HG02623 (cell line): ENCODE measurements around the gene WASHC4.

ENCODE experiments used
- ATAC-seq: cut with Tn5 transposase; IDR thresholded peaks from one replicate; pipeline ENCODE4 v1.9.1; 2021; ENCODE audit warnings: moderate library complexity; ENCODE audit not compliant: unreplicated experiment

WASHC4 gene, protein sequence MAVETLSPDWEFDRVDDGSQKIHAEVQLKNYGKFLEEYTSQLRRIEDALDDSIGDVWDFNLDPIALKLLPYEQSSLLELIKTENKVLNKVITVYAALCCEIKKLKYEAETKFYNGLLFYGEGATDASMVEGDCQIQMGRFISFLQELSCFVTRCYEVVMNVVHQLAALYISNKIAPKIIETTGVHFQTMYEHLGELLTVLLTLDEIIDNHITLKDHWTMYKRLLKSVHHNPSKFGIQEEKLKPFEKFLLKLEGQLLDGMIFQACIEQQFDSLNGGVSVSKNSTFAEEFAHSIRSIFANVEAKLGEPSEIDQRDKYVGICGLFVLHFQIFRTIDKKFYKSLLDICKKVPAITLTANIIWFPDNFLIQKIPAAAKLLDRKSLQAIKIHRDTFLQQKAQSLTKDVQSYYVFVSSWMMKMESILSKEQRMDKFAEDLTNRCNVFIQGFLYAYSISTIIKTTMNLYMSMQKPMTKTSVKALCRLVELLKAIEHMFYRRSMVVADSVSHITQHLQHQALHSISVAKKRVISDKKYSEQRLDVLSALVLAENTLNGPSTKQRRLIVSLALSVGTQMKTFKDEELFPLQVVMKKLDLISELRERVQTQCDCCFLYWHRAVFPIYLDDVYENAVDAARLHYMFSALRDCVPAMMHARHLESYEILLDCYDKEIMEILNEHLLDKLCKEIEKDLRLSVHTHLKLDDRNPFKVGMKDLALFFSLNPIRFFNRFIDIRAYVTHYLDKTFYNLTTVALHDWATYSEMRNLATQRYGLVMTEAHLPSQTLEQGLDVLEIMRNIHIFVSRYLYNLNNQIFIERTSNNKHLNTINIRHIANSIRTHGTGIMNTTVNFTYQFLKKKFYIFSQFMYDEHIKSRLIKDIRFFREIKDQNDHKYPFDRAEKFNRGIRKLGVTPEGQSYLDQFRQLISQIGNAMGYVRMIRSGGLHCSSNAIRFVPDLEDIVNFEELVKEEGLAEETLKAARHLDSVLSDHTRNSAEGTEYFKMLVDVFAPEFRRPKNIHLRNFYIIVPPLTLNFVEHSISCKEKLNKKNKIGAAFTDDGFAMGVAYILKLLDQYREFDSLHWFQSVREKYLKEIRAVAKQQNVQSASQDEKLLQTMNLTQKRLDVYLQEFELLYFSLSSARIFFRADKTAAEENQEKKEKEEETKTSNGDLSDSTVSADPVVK

DNA sequence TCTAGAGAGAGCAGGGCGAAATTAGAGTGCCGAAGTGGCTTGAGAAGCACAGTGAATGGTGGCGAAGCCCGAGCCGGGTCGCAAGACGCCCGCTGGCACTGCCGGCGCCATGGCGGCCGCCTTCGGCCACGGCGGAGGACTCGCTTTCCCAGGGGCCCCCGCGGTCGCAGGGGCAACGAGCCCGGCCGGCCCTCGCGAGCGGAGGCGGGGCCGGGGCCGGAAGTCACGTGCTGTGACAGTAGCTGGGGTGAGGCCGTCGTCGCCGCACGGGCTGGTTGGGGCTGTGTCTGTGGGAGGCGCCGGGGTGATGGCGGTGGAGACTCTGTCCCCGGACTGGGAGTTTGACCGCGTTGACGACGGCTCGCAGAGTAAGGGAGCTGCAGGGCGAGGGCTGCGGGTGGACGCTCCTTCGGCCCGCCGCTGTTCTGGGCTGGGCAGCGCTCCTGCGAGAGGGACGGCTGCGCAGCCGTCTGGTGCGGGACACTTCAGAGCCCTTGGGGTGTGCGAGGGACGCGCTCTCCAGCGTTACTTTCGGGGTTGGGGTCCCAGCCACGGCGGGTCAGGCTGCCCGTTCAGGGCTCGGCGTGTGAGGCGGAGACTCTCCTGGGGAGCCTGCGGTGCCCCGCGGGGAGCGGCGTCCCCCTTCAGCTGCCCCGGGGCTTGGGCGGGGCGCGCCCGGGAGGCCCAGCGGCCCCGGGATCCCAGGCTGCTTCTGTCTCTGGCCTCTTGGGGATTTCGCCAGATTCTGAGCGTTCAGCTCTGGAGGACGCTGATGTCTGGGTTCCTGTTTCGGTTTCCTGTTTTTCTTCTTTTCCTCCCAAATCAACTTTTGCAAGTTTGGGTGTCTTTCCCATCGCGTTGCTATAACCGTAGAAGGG lies at the start of gene WASHC4:
TSS of gene WASHC4 (plus strand) at position 238 of the 878 bp plus-strand sequence. CDS start at position 308, 70 bp downstream.
- peak; percentile 85 for ATAC-seq

DNA sequence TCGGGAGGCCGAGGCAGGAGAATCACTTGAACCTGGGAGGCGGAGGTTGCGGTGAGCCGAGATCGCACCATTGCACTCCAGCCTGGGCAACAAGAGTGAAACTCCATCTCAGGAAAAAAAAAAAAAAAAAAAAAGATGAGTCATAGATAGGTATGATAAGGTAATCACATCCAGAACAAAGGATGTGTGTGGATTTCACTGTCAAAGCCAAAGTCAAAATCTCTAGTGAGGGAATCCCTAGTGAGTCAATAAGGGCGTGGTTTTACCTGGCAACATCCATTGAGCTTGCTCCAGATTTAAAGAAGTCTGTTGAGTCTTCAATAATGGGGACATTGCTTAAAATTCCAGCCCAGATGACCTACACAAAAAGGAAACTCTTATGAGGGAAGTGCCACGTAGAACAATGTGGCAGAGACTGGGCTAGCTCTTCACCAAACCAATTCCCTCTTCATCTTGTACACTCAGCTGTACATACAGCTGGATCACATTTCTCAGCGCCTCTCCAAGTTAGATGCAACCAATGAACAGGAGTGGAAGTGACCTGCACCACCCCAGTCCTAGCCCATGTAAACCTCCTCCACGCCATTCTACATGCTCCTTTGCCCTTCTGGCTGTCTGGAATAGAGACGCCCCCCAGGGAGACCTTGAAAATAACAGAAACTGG lies 46.7 kb upstream of the WASHC4 start:
- no peak for ATAC-seq

DNA sequence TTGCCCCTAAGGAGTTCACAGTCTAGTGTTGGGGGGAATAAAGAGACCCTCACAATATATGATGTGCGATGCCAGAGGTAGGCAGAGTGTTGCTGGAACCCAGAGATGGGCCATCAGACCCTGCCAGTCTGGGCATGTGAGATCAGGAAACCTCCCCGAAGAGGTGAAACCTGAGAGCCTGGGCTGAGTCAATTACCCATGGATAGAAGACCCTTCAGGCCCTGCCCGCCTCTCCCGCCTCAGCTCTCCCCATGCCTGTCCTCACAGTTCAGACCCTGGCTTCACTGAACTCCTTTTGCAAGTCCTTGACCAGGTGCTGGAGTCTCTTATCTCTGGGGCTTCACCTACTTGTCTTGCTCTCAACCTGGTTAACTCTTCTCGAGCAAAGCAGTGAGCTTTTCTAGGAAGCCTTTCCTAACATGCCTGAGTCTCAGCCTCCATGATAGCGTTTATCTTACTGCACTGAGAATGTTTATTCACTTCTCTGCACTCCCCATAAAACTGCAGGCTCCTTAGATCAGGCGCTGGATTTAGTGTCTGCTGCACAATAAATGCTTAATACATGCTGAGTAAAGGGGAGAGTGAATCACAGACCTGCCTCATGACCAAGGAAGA lies 42.9 kb upstream of the WASHC4 start:
- ATAC-seq = no peak

DNA sequence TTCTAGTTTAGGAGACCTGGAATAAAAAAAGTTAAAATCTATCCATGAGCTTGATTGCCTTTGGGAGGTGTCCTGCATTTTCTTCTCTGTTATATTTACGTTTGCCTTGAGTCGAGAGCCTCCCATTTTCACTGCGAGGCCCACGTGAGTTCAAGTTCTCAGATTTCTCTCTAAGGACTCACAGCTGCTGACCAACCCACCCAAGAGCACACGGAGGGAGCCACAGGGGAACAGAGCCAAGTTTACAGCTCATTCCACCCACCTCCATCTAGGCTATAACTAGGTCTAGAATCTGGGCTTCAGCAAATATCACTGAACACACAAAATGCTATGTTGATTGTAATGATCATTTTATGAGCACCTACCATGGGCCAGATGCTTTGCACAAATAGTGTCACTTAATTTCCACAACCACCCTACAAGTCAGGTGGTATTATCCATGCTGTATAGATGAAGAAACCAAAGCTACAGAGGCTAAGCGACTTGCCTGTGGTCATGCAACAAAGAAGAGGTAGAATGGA lies 40.0 kb upstream of the WASHC4 start:
- no peak for ATAC-seq

DNA sequence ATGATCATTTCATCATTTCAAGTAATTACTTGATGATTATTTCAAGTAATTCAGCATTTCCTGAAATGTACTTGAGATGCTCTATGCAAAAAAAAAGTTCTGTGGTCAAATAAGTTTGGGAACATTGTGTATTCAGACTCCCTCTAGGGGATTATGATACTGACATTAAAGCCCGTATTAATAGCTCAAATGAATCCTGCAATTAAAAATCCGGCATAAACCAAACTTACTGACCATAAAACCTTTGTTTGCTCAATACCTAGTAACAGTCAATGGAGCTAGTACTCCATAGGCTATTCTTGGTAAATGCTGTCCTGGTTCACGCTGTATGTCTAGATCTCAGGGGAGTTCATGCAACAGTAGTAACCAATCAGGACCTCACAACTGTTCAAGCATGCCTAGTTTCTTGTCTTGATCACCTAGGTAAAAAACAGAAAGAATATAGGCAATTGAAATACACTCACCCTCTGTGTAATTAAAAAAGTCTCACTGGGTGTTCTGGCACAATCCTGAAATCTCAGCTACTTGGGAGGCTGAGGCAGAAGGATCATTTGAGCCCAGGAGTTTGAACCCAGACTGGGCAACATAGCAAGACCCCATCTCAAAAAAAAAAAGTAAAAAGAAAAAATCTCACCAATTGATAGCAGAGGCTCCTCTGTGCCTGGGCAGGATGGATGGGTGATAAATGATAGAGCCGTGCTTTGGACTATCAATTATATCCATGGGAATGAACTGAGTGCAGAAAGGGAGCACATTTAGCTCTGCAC lies 37.4 kb upstream of the WASHC4 start:
- no peak for ATAC-seq

DNA sequence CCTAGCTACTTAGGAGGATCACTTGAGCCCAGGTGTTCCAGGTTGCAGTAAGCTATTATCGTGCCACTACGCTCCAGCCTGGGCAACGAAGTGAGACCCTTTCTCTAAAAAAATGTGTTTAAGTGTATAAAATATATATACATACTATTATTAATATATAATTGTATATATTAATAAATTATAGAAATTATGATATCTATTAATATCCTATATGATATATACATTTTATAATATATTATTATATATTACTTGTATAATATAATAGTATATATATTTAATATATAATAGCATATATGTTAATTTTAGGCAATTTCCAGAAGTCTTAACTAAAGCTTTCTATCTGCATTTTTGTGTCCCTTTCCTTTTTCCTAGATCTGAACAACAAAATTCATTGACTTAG lies 35.5 kb upstream of the WASHC4 start:
- ATAC-seq = no peak

DNA sequence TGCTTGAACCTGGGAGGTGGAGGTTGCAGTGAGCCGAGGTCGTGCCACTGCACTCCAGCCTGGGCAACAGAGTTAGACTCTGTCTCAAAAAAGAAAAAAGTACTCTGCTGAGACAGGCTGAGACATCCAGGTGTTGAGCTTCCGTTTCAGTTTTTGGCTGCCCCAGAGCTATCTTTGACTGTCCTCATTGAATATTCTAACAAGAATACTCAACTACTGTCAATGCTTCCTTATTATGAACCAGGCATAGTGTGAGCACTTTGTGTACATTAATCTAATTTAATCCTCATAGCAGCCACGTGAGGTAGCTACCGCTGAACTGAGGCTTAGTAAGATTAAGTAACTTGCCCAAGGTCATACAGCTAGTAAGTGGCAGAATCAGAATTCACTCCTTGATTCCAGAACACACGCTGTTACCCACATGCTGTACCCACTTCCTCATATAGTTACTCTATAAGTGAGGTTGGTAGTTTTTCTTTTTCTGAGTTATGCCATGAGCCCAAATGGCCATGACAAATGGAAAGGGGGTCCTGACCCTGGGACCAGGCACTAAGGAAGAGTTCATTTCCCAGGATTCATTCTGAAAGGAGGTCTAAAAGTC lies 34.5 kb upstream of the WASHC4 start:
- no peak for ATAC-seq

DNA sequence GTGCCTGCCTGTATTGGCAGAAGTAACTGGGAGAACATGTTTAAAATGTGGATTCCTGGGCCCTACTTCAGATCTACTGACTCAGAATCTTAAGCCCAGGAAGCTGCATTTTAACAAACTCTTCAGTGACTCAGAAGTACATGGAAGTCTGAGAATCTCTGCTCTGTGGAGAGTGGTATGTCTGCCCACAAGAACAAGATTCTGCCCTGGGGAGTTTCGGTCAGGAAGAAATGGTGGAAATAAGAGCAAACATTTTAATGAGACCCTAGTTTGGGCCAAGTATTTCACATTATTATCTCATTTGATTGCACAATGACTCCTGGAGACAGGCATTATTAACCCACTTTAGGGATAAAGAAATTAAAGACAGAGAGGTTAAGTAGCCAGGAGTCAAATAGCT lies 31.4 kb upstream of the WASHC4 start:
- ATAC-seq = no peak

DNA sequence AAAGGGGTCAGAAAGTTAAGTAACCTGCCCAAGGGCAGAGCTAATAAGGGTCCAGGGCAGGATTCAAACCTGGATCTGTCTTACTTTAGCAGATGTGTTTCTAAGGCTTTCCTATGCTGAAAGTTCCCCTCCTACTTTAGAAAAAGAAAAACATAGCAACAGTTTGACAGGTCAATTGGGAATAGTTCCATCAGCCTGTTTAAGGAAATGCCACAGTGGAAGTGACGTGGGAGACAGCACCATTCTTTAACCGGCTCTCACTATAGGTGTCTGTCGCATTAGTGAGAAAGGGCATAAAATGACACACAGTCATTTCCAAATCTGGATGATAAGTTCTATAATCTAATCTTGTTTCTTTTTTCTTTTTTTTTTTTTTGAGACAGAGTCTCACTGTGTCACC lies 30.6 kb upstream of the WASHC4 start:
- ATAC-seq = no peak

DNA sequence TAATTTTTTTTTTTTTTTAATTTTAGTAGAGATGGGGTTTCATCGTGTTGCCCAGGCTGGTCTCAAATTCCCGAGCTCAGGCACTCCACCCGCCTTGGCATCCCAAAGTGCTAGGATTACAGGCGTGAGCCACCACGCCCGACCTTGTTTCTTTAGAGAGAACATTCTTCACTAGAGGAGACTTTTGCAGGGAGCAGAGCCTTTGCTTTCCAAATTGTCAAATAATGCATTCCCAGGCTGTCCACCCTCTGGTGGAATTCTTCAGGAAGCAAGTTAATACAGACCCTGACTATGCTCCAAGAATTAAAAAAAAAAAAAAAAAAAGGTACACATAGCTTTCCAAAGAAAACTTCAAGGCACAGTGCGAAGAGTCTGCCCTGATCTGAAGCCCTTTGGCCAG lies 30.1 kb upstream of the WASHC4 start:
- no peak for ATAC-seq

DNA sequence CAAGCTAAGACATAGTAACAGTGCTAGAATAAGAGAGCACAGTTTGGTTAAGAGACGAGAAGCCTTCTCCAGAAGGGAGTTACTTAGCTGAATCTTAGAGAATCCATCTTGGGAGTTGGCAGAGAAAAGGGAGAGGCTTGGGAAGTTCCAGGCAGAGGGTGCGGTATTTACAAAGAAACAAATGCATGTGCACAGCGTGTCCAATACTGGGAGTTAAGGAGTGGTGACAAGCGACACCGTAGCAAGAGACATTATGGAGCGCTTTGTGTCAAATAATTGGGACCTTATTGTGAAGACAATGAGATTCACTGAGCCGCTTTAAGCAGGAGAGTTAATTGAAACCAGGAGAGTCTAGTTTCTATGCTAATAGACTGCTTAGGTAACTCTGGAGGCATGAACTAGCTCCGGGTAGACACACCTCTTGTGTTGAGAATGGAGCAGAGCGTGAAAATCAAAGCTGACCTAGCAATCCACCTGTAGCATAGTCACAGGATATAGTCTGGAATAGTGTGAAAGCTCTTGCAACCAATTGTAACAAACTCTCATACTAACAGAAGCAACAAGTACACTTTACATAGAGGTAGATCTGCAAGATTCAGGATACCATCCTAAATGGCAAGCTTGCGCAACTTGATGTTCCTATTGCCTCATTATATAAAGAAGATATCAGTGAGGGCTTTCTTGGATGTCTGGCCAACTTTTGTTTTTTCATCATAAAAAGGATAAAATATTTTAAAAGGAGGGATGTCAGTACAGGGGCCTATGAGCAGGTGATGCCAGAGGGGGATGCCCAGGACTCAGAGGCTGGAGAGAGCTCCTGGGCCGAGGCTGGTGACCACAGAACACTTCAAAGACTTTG lies 28.6 kb upstream of the WASHC4 start:
- ATAC-seq = no peak

DNA sequence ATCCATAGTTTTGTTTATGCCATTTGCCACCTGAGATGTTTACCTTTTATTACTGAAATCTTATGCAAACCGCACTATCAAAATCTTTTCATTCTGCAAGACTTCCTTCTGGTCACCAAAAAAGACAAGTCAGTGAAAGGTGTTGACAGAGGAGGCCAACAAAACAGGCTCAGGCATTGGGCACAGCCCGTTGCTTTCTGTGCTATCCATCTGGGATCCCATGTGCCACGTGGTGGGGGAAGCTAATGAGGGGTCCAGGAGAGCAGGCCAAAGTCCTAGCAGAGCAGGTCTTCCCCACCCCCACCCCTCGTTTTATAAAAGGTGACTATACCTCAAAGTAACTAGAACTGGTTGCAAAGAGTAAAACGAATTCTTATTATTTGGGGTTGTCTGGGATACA lies 24.5 kb upstream of the WASHC4 start:
- no peak for ATAC-seq

DNA sequence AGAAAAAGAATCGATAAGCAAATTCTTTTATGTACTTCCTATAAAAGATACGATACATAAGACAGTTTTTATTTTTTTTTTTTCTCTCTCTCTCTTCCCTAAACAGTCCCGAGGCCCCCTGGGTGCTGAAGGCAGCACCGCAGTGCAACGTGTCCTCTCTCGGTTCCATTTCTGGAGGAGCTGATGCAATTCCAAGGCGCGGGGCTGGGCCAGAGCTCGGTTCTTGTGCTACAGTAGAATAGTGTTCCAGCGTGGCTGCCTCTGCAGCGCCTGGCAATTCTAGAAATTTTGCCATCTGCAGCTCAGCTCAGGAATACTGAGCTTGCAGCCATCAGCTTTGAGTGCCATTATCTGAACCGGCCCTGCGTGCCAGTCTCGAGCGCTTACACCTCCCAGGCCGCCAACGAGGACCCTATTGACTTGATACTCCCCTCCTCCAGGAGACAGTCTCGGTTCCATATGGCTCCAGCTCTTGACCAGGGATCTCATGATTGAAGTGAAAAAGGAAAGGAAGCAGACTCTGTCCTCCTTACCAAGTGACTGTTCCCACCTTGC lies 23.9 kb upstream of the WASHC4 start:
- no peak for ATAC-seq

DNA sequence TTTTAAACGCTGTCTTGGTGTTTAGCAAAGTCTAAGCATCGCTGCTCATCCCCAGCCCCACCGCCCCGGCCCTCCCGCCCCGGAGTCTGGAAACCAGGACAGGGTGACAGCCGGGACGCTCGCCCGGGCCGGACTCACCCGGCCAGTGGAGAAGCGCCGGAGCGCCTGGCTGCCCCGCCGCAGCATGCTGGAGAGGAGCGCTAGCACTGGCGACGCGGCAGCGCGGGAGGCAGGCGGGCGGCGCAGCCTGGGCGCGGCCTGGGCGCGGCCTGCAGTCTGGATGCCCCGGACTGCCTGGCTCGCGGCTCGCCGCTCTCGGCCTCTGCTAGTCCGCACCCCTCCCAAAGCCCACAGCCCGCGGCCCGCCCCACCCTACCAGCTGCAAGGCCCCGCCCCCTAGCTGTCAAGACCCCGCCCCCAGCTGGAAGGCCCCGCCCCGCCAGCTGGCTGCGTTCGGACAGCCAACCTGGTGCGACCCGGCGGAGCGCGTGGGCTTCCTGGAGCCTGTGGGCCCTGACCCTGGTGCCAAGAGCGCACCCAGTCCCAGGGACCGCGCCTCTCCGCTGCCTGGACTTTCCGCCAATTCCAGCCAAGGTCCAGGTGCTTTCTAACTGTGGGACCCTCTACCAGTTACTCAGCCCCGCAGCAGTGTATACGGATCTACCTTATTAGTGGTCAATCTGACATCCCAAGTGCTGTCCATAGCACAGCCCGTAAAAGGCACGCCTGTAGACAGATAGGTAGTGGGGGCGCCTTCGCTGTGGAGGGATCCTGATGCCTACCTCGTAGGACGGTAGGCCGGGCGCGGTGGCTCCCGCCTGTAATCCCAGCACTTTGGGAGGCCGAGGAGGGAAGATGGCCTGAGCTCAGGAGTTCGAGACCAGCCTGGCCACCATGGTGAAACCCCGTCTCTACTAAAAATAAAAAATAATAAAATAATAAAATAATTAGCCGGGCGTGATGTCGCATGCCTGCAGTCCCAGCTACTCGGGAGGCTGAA lies 23.0 kb upstream of the WASHC4 start, which contains the start of gene ALDH1L2:
TSS of gene ALDH1L2 (minus strand) at position 208 of the 1,000 bp plus-strand sequence. CDS start at position 186, 22 bp downstream.
- peak; percentile 75 for ATAC-seq

DNA sequence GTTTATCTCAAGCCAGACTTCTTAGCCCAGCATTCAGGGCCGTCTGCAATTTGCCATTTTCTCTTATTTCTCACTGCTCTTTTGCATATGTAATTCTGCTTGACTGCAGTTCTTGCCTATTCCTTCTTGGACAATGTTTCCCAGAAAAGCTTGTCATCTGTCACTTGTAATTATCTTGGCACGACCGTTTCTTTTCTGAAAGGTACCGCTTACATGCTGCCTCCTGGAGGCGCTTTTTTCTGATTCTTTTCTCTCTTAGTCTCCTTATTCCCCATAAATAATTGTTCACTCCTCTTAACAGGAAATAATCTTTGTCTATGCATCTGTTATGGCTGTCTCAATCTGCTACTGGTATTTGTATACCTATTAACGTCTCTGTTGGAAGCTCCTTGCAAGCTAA lies 22.0 kb upstream of the WASHC4 start:
- ATAC-seq = no peak

DNA sequence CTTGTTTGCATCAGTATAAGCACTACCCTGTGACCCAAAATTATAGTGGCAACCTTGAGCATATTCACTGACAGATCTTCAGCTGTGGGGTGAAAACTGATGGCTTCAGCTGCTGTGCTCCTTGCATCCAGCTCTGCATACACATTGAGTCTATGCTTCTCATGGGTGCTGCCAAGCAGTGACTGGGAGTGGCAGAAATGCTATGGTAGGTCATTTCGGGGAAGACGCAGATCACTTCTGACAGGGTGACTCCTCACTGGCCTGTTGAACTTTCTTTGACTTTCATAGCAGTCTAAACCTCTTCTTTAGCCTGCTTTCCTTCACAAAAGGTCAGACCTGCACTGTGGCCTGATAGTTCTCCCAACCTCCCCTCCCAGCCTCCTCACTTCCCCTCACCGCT lies 17.7 kb upstream of the WASHC4 start:
- no peak for ATAC-seq
